ENCODE measurements around the gene HPN. TPM values are rescaled to one million over a fixed set of nuclear protein-coding genes. Genes with fewer than 3 reads are reported as not detected.

Gene HPN
- total and polyA plus RNA-seq, 2 donors (not counting 3 experiments of a cell fraction or from before 2014, with no cell fraction given), result 0.10 TPM; not detected in 1

DNA sequence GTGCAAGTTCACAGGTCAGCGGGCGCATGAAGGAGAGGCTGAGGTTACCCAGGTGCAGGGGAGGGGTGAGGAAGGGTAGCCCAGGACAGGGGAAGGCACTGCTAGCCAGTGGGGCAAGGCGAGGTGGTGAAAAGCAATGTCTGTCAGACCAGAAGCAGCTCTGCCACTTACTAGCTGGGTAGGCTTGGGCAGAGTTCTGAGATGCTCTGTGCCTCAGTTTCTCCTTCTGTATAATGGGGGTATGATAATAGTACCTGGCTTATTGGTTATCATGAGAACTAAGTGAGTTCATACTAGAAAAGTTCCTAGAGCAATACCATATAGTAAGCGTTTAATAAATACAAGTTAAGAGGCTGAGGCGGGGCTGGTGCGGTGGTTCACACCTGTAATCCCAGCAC, 25.6 kb upstream of the HPN start:
- Histone ChIP-seq H3K79me2 (ENCODE audit: control insufficient read depth, insufficient read depth, low read length) (no peaks in the 10 kb centered on the region), H3K4me2 (ENCODE audit: insufficient read depth, low read length) (no peak overlapping the region), H3K4me3 (replicated peaks in 1 of 3; ENCODE audit: insufficient read depth in 1 of 3, low read depth in 1 of 3, low read length in 3 of 3) (no peak overlapping the region), H3K27ac (ENCODE audit: insufficient read depth, low read depth, low read length) (no peak overlapping the region), H3K9ac (replicated peaks; ENCODE audit: extremely low read depth, insufficient read depth, low read length) (no peak overlapping the region), H2AFZ (ENCODE audit: low read depth, low read length) (no peak overlapping the region), H3K27me3 (ENCODE audit: control insufficient read depth in 2 of 2, insufficient read depth in 2 of 2, low read length in 2 of 2) (no peaks in the 10 kb centered on the region), H3K4me1 (ENCODE audit: control insufficient read depth, extremely low read depth, insufficient read depth, low read length) (no peaks in the 10 kb centered on the region), H3K9me3 (replicated peaks; ENCODE audit: control insufficient read depth, insufficient read depth, low read length) (no peaks in the 10 kb centered on the region), H4K20me1 (replicated peaks; ENCODE audit: control insufficient read depth, extremely low read depth, insufficient read depth, low read length) (no peaks in the 10 kb centered on the region), H3K36me3 (ENCODE audit: control insufficient read depth in 2 of 2, extremely low read depth in 1 of 2, insufficient read depth in 2 of 2, low read length in 2 of 2) (peaks cover 13 to 61% of the 10 kb centered on the region in 2 experiments), H3K9me1 (replicated peaks; ENCODE audit: control insufficient read depth, extremely low read depth, insufficient read depth, low read length) (no peaks in the 10 kb centered on the region)
- no TSS peak for BruUV-seq (replicated peaks)
- TF ChIP-seq POLR2AphosphoS5 (IDR thresholded peaks at IDR 0.05; ENCODE audit: insufficient read depth, low read depth, low read length), result no peak
- TF ChIP-seq, protein P1, sequence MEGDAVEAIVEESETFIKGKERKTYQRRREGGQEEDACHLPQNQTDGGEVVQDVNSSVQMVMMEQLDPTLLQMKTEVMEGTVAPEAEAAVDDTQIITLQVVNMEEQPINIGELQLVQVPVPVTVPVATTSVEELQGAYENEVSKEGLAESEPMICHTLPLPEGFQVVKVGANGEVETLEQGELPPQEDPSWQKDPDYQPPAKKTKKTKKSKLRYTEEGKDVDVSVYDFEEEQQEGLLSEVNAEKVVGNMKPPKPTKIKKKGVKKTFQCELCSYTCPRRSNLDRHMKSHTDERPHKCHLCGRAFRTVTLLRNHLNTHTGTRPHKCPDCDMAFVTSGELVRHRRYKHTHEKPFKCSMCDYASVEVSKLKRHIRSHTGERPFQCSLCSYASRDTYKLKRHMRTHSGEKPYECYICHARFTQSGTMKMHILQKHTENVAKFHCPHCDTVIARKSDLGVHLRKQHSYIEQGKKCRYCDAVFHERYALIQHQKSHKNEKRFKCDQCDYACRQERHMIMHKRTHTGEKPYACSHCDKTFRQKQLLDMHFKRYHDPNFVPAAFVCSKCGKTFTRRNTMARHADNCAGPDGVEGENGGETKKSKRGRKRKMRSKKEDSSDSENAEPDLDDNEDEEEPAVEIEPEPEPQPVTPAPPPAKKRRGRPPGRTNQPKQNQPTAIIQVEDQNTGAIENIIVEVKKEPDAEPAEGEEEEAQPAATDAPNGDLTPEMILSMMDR (IDR thresholded peaks at IDR 0.05; ENCODE audit: extremely low read depth in 1 of 2, insufficient read depth in 1 of 2, low read depth in 1 of 2, low read length in 2 of 2), result no peak
- no peak for TF ChIP-seq POLR2A (IDR thresholded peaks at IDR 0.05; ENCODE audit: low read depth, low read length)
- FAIRE-seq (no peak), DNase-seq (ENCODE audit: low read depth, low spot score) (no peak)
- intact Hi-C loops (cut with micrococcal nuclease), result no loop called here
- dilution Hi-C loops (cut with MboI; ENCODE audit: extremely low pct_ligation_motif_present, low sequenced_read_pairs), result no loop called here
- CTCF ChIA-PET, result interaction anchor here (2.1 kb wide), 1 partner anchor 43 kb away, joined by 8 read pairs; no protein-coding TSS in a partner anchor
- POLR2A ChIA-PET, result interaction anchor here (0.7 kb wide), 1 partner anchor 112 kb away, joined by 3 read pairs; no protein-coding TSS in a partner anchor

DNA sequence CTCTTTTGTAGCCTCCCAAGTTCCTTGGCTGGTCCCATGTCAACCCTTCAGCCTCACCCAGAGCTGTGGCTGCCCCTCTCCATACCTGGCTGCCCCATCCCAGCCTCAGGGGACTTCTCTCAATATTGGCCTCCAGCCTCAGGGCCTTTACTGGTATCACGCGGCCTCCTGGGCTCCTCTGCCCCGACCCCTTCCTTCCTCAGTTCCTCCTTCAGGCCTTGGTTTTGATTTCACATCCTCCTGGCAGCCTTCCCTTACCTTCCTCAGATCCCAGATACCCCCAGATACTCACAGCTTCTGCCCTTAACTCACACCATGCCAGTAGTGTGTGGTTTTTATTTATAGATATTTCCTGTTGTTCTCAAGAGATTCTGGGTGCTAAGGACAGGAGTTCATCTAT, 24.0 kb upstream of the HPN start:
- Histone ChIP-seq H3K9me3 (replicated peaks; ENCODE audit: control insufficient read depth, insufficient read depth, low read length) (no peaks in the 10 kb centered on the region), H3K79me2 (ENCODE audit: control insufficient read depth, insufficient read depth, low read length) (no peaks in the 10 kb centered on the region), H3K4me2 (ENCODE audit: insufficient read depth, low read length) (no peak overlapping the region), H3K36me3 (ENCODE audit: control insufficient read depth in 2 of 2, extremely low read depth in 1 of 2, insufficient read depth in 2 of 2, low read length in 2 of 2) (peaks cover 13 to 61% of the 10 kb centered on the region in 2 experiments), H3K4me1 (ENCODE audit: control insufficient read depth, extremely low read depth, insufficient read depth, low read length) (no peaks in the 10 kb centered on the region), H2AFZ (ENCODE audit: low read depth, low read length) (no peak overlapping the region), H4K20me1 (replicated peaks; ENCODE audit: control insufficient read depth, extremely low read depth, insufficient read depth, low read length) (no peaks in the 10 kb centered on the region), H3K9me1 (replicated peaks; ENCODE audit: control insufficient read depth, extremely low read depth, insufficient read depth, low read length) (no peaks in the 10 kb centered on the region), H3K27me3 (ENCODE audit: control insufficient read depth in 2 of 2, insufficient read depth in 2 of 2, low read length in 2 of 2) (no peaks in the 10 kb centered on the region), H3K9ac (replicated peaks; ENCODE audit: extremely low read depth, insufficient read depth, low read length) (no peak overlapping the region), H3K4me3 (replicated peaks in 1 of 3; ENCODE audit: insufficient read depth in 1 of 3, low read depth in 1 of 3, low read length in 3 of 3) (no peak overlapping the region), H3K27ac (ENCODE audit: insufficient read depth, low read depth, low read length) (no peak overlapping the region)
- ChIA-PET POLR2A (interaction anchor here (0.7 kb wide), 1 partner anchor 1253 kb away, joined by 3 read pairs; no protein-coding TSS in a partner anchor), CTCF (interaction anchor here (0.7 to 2.1 kb wide), 2 partner anchors 9 to 45 kb away, joined by 4 to 8 read pairs; no protein-coding TSS in a partner anchor)
- BruUV-seq (replicated peaks), result TSS peak; percentile 5
- dilution Hi-C loops (cut with MboI; ENCODE audit: extremely low pct_ligation_motif_present, low sequenced_read_pairs) (no loop called here), intact Hi-C loops (cut with micrococcal nuclease) (no loop called here)
- DNase-seq (ENCODE audit: low read depth, low spot score), result no peak
- FAIRE-seq, result no peak
- TF ChIP-seq MYC (IDR thresholded peaks at IDR 0.05; ENCODE audit: low read depth, low read length) (no peak), GATA2 (IDR thresholded peaks at IDR 0.05; ENCODE audit: insufficient read depth, insufficient read length, low read depth, low read length) (no peak), JUN (IDR thresholded peaks at IDR 0.05; ENCODE audit: borderline replicate concordance, insufficient read depth, insufficient read length, low read depth) (no peak), FOS (IDR thresholded peaks at IDR 0.05; ENCODE audit: borderline replicate concordance, insufficient read depth, low read length) (no peak), POLR2A (IDR thresholded peaks at IDR 0.05; ENCODE audit: low read depth, low read length) (no peak), EZH2 (IDR thresholded peaks at IDR 0.05; ENCODE audit: borderline replicate concordance, low read depth, low read length, severe bottlenecking) (no peak)
- TF ChIP-seq, protein P1 (IDR thresholded peaks at IDR 0.05; ENCODE audit: extremely low read depth in 1 of 2, insufficient read depth in 1 of 2, low read depth in 1 of 2, low read length in 2 of 2), result no peak
